K562 (cell line): ENCODE measurements around the gene CRIP1. TPM values are rescaled to one million over a fixed set of nuclear protein-coding genes. Genes with fewer than 3 reads are reported as not detected.

ENCODE experiments used
- ATAC-seq: fragments of 200-7000 bp; cut with Tn5 transposase; 3 replicates; pipeline ENCODE4 v1.9.1; 2020; ENCODE audit warnings: moderate library complexity
- BruUV-seq: library from RNA; stranded (reverse); fragments of 400-500 nt; replicated peaks from 2 replicates; lab custom pipeline; 2021; lab: Mats Ljungman, UMichigan
- CTCF ChIA-PET: fragments of 300-600 bp; formaldehyde crosslinking; extraction: SDS; loops from one replicate; lab custom pipeline; 2021; ENCODE audit warnings: low intra/inter-chr PET ratio; lab: Yijun Ruan, JAX
- POLR2A ChIA-PET: fragments of 300-600, 350-650 bp; sonication (Branson Sonifier 250); formaldehyde crosslinking; extraction: SDS; loops from one replicate; lab custom pipeline; 2021; ENCODE audit warnings: antibody characterized with exemption, inconsistent platforms; lab: Yijun Ruan, JAX
- DNase-seq, 4 experiments: peaks; one replicate each; pipeline versions ENCODE4 v3.0.0 to v3.0.0-alpha.2; 2011 to 2018; ENCODE audit warnings: low spot score in 3 of 4, mixed read lengths in 3 of 4; ENCODE audit errors: extremely low read depth in 1 of 4
- FAIRE-seq: peaks from 2 replicates; lab custom pipeline; 2011; peaks lifted over from hg19 to GRCh38; lab: Jason Lieb, UNC
- H2AFZ ChIP-seq: 2 replicates; pipeline ENCODE4 v1.6.0; 2011; ENCODE audit warnings: low read depth, low read length, control low read depth, inconsistent platforms
- H3K27ac ChIP-seq: fragments of 200-600 bp; 3 replicates; pipeline ENCODE4 v1.8.0; 2011; ENCODE audit warnings: low read depth, mild to moderate bottlenecking, control low read depth, inconsistent platforms, low read length, moderate library complexity, mixed read lengths; ENCODE audit errors: extremely low read depth
- H3K27me3 ChIP-seq, 2 experiments: fragments of 300-600 bp in 1 of 2; 2 replicates in 1 of 2; 3 replicates in 1 of 2; pipeline versions ENCODE4 v1.6.0 to v1.8.0; 2011; ENCODE audit warnings: inconsistent platforms in 2 of 2, low read length in 2 of 2, mild to moderate bottlenecking in 1 of 2, mixed read lengths in 1 of 2, moderate library complexity in 1 of 2; ENCODE audit not compliant: control insufficient read depth in 2 of 2, insufficient read depth in 2 of 2
- H3K36me3 ChIP-seq: fragments of 300-600 bp; 3 replicates; pipeline ENCODE4 v1.8.0; 2011; ENCODE audit warnings: mild to moderate bottlenecking, low read length, inconsistent platforms; ENCODE audit not compliant: control insufficient read depth, insufficient read depth
- H3K4me1 ChIP-seq, 2 experiments: fragments of 200-600 bp in 1 of 2; replicated peaks in 1 of 2; 2 replicates in 1 of 2; 3 replicates in 1 of 2; pipeline versions ENCODE4 v1.5.1 to v1.8.0; 2011; ENCODE audit warnings: inconsistent platforms in 2 of 2, low read length in 2 of 2, mild to moderate bottlenecking in 1 of 2, mixed read lengths in 1 of 2, moderate library complexity in 1 of 2; ENCODE audit not compliant: control insufficient read depth in 2 of 2, insufficient read depth in 2 of 2
- H3K4me2 ChIP-seq: 2 replicates; pipeline ENCODE4 v1.6.1; 2011; ENCODE audit warnings: low read length, control low read depth, inconsistent platforms, mixed read lengths; ENCODE audit not compliant: insufficient read depth
- H3K4me3 ChIP-seq: fragments of 200-600 bp; sonication (generic), shearing (Covaris generic); 2 replicates; pipeline ENCODE4 v1.5.1; 2016; ENCODE audit warnings: control low read depth, inconsistent platforms
- H3K79me2 ChIP-seq: fragments of 200-600 bp; 3 replicates; pipeline ENCODE4 v1.8.0; 2011; ENCODE audit warnings: low read length, inconsistent platforms; ENCODE audit not compliant: control insufficient read depth, insufficient read depth
- H3K9ac ChIP-seq, 2 experiments: 2 replicates each; pipeline versions ENCODE4 v1.6.0 to v1.6.1; 2011; ENCODE audit warnings: low read depth in 2 of 2, low read length in 2 of 2, control low read depth in 1 of 2, inconsistent platforms in 1 of 2, mild to moderate bottlenecking in 1 of 2, mixed read lengths in 1 of 2; ENCODE audit not compliant: insufficient read depth in 1 of 2
- H3K9me1 ChIP-seq: one replicate; pipeline ENCODE4 v1.6.0; 2011; ENCODE audit warnings: inconsistent platforms, mild to moderate bottlenecking, low read length, moderate library complexity; ENCODE audit not compliant: control insufficient read depth, insufficient read depth
- H3K9me3 ChIP-seq: replicated peaks from 2 replicates; pipeline ENCODE4 v1.5.1; 2011; ENCODE audit warnings: low read depth, low read length, inconsistent platforms; ENCODE audit not compliant: control insufficient read depth, insufficient read depth
- H4K20me1 ChIP-seq: replicated peaks from 2 replicates; pipeline ENCODE4 v1.6.1; 2011; ENCODE audit warnings: low read length, inconsistent platforms, mixed read lengths; ENCODE audit not compliant: control insufficient read depth, insufficient read depth
- BRF2 ChIP-seq: IDR thresholded peaks from 3 replicates; pipeline ENCODE4 v1.6.1; 2011; ENCODE audit warnings: borderline replicate concordance, mild to moderate bottlenecking; ENCODE audit not compliant: insufficient read length, insufficient read depth
- POLR2G ChIP-seq: fragments of 200-400 bp; formaldehyde crosslinking; IDR thresholded peaks from 2 replicates; pipeline ENCODE4 v1.6.1; 2017; ENCODE audit warnings: low read depth, mild to moderate bottlenecking, antibody characterized with exemption, low read length, moderate library complexity
- WGBS: fragments of 100-300 bp; shearing (Covaris generic); methylation state at CpG from one replicate; pipeline ENCODE4 v1.1.6; 2016; ENCODE audit warnings: low coverage, mixed read lengths; ENCODE audit not compliant: insufficient coverage; ENCODE audit errors: missing lambda C conversion rate; 5-methylcytosine and 5-hydroxymethylcytosine counted together
- in situ Hi-C: fragments of 300-500 bp; cut with MboI; formaldehyde crosslinking; loops from 4 replicates; pipeline ENCODE4 v1.15.0; 2018; ENCODE audit warnings: inconsistent platforms, mixed read lengths
- intact Hi-C: fragments of 100-400 bp; cut with micrococcal nuclease; formaldehyde crosslinking; loops from 2 replicates; pipeline ENCODE4 v1.14.2; 2022
- polyA plus RNA-seq, 8 experiments: library from polyadenylated mRNA; depleted of rRNA in 4 of 8; stranded (reverse) in 5 of 8; unstranded in 3 of 8; fragments of >200 nt; fragmentation: Nextera tagmentation in 2 of 8; fragmentation: Illumina TruSeq in 1 of 8; extraction: Ambion mirVana in 2 of 8; extraction: Trizol in 1 of 8; gene quantifications; 2 replicates each; pipeline versions ENCODE4 v1.2.1 to v1.2.3, GENCODE V29; 2011 to 2014; ENCODE audit warnings: inconsistent platforms in 1 of 8, missing spikeins in 1 of 8
- total RNA-seq, 7 experiments: library from RNA; depleted of rRNA in 6 of 7; stranded (reverse); fragments of >200 nt in 6 of 7; fragmentation: Illumina TruSeq in 2 of 7; extraction: Trizol in 2 of 7; gene quantifications; 2 replicates each; pipeline versions ENCODE4 v1.2.1 to v1.2.3, GENCODE V29; 2011 to 2021; ENCODE audit warnings: low replicate concordance in 1 of 7

The CRIP1 gene
- total and polyA plus RNA-seq, 9 of the 15 experiments (the other 6 are each of a cell fraction or from before 2014, with no cell fraction given) = 0.11 to 0.58 (median 0.14) TPM; not detected in 6

DNA sequence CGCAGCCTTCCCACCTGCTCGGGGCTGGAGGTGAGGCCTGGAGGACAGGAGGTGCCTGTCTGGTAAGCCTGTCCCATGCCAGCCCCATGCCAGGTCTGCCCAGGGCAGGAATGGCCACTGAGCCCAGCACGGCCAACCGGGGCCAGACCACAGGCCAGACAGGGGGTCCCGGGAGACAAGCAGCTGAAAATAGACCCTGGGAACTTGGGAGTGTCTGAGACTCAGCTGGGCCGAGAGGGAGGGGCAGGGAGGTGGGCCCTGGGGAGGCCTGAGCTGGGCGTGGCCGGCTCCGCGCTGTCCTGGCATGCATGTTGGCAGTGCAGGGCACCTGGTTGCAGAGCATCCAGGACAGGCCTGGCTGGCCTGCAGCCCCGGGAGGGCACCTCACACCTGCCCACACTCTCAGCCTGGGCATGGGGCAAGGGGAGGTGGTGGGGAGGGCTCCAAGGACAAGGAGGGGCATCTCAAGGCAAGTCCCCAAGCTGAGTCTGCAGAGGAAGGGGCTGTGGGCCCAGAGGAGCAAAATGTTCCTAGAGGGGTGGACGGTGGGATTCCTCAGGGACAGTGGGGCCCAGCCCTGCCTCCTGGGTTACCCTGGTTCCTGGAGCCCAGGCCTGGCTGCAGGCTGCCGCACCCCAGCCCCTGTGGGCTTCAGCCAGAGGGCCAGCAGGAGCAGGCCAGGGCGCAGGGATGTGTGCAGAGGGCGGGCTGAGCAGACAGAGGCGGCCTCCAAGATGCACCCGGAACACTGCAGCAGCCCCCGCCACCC lies 3.2 kb upstream of the CRIP1 start:
- DNase-seq (no peak), ATAC-seq (no peak), FAIRE-seq (no peak)
- H3K36me3 ChIP-seq = no peaks in the 10 kb centered on the region
- H3K27ac ChIP-seq = no peak overlapping the region
- H3K79me2 ChIP-seq = no peaks in the 10 kb centered on the region
- BruUV-seq = no TSS peak
- H3K4me2 ChIP-seq = no peak overlapping the region
- H3K9me1 ChIP-seq = no peaks in the 10 kb centered on the region
- no peaks in the 10 kb centered on the region; the same call in 1 of the 2 replicates for H4K20me1 ChIP-seq
- no peak overlapping the region for H2AFZ ChIP-seq
- H3K4me1 ChIP-seq = peaks cover 12 to 90% of the 10 kb centered on the region in 2 experiments
- no peaks in the 10 kb centered on the region for H3K9me3 ChIP-seq
- intact Hi-C loops = loop anchor here (2.0 kb wide), 1 partner anchor 113 kb away; no protein-coding TSS in a partner anchor
- ChIA-PET CTCF (no interaction called here), POLR2A (no interaction called here)
- no peak for TF ChIP-seq BRF2
- 0 out of 2 replicates have a peak, but pooled peaks have one; percentile 8 for TF ChIP-seq POLR2G
- H3K4me3 ChIP-seq = no peak overlapping the region
- no peaks in the 10 kb centered on the region; a peak in 1 of 5 replicates for H3K27me3 ChIP-seq
- no peak overlapping the region; a peak in 2 of 4 replicates for H3K9ac ChIP-seq
- in situ Hi-C loops = no loop called here
- 18% methylated on average over 4 of the region's 18 CpGs for WGBS
